Activated CD4-positive, alpha-beta T cell treated with anti-CD3 and anti-CD28 coated beads for 1 hour (primary cell): Measurements from ENCODE around the gene SPDYE4.

Source experiments
- DNase-seq: peaks from one replicate; pipeline ENCODE4 v3.0.0-alpha.2; 2020

The SPDYE4 gene

GRCh38 chr17:8736796-8737195 lies 21.6 kb downstream of the SPDYE4 start:
- DNase-seq = no peak

DNA sequence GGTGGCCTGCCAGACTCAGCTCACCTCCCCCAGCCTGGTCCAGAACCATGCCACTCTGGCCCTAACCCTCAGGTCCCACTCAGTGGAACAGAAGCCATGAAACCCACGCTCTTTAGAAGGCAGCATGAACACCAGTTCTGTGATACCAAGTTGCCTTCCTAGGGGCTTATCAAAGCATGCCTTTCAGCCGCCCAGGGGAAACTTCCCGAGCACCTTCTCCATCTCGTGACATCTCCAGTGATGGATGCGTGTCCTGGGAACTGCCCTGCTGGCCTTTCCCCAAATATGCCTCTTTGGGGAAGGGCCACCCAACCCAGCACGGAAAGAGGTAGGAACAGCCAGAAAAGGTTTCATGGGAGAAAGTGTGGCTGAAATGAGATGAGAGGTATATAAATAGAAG lies 22.0 kb downstream of the SPDYE4 start:
- no peak for DNase-seq

GRCh38 chr17:8735336-8735939 lies 22.9 kb downstream of the SPDYE4 start:
- no peak for DNase-seq

DNA sequence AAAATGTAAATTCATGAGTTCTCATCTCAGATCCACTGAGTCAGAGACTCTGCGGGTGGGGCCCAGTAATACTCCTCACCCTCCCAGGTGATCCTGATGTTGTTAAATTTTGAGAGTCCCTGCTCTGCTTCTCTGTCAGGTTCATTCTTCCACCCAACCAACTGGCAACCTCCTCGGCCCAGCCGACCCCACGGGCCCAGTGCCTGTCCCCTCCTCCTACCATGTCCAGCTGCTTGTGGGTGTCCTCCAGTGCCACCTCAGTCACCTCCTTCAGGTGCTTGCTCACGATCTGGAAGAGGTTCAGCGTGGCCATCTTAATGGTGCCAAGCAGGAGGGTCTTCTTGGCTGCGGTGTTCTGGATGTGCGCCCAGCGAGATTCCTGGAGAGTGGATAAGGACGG lies 23.5 kb downstream of the SPDYE4 start:
- DNase-seq = no peak

- DNase-seq = no peak
Measured at GRCh38 chr17:8732406-8733085, 25.8 kb downstream of the SPDYE4 start.

GRCh38 chr17:8729860-8730259 lies 28.5 kb downstream of the SPDYE4 start:
- DNase-seq = no peak

DNA sequence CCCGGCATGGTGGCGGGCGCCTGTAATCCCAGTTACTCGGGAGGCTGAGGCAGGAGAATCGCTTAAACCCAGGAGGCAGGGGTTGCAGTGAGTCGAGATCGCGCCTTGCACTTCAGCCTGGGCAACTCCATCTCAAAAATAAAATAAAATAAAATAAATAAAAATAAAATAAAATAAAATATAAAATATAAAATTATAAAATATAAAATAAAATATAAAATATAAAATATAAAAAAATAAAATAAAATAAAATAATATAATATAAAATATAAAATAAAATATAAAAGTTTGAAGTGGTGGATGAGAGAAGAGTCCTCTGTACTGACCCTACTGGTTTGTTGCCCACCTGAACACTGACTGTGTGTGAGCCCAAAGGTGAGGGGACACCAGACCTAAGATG lies 28.9 kb downstream of the SPDYE4 start:
- no peak for DNase-seq

DNA sequence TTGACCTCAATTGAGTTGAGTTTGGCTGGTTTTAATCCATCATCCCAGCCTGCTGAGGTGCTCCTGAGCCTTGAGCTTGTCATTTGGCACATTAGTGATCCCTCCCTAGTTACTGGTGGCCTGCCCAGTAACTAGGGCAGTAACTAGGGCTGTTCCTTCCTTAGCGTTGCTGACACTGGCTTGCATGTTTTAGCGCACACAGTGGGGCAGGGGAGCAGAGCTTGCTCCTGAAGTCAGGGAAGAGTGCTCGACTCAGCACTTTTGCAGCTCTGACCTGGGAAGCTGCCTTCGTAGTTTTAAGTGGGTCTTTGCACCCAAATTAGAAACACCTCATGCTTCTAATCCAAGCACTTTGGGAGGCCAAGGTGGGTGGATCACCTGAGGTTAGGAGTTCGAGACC lies 29.4 kb downstream of the SPDYE4 start:
- no peak for DNase-seq

DNA sequence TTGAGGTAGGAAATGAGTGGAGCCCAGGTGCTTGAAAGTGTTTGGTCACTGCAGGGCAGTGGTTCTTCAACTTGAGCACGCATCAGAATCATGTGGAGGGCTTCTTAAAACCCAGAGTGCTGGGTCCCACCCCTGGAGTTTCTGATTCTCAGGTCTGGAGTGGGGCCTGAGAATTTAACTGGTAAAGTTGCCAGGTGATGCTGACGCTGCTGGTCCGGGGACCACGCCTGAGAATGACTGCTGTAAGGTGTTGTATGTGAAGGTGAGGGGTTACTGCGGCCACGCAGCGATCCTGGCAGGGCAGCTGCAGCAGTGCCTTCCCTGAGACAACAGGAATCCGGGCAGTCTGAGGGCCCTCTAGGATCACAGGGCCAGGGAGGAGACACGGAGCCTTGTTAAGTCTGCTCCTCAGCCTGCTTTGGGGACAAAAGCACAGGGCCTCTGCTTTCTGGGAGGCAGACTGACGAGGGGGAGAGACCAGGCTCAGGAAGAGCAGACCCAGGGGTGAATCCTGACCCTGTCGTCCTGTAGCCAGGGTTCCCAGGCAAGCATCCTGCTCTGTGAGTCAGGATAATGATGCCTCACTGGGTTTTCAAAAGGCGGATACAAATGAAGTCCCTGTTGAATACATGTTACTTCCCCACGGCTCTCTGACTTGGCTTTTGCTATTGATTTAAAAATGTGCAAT lies 30.0 kb downstream of the SPDYE4 start:
- DNase-seq = no peak

DNA sequence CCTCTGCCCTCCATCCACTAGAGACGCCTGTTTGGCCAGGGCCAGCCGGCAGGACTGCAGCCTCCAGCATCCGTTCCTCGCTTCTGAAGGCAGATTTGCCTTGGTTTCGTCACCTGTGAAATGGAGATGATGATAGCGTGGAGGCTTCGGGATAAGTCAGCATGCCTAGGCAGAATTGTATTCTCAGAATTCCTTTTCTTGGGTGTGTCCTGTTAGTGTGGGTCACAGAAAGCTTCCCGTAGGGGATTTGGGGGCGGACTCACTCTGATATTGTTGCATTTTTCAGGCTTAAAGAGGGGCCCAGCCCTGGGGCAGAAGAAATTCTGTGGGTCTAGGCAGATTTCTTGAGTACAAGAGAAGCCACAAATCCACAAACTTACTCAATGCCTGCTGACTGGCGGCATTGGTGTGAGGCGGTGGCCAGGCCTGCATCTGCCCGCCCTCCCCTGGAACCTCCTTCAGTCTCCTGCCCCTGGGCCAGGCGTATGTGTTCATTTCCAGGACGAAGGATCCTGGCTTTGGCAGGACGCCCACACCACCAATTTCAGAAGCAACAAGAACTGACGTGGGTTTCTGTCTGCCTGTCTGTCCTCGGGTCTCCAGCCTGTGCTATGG lies 31.3 kb downstream of the SPDYE4 start:
- DNase-seq = no peak

- DNase-seq = no peak
Measured at GRCh38 chr17:8725881-8726876, 32.2 kb downstream of the SPDYE4 start.

GRCh38 chr17:8724451-8724850 lies 33.9 kb downstream of the SPDYE4 start:
- DNase-seq = no peak

GRCh38 chr17:8720596-8720995 lies 37.8 kb downstream of the SPDYE4 start:
- no peak for DNase-seq

- DNase-seq = no peak
Measured at GRCh38 chr17:8719291-8720246, 38.8 kb downstream of the SPDYE4 start.

DNA sequence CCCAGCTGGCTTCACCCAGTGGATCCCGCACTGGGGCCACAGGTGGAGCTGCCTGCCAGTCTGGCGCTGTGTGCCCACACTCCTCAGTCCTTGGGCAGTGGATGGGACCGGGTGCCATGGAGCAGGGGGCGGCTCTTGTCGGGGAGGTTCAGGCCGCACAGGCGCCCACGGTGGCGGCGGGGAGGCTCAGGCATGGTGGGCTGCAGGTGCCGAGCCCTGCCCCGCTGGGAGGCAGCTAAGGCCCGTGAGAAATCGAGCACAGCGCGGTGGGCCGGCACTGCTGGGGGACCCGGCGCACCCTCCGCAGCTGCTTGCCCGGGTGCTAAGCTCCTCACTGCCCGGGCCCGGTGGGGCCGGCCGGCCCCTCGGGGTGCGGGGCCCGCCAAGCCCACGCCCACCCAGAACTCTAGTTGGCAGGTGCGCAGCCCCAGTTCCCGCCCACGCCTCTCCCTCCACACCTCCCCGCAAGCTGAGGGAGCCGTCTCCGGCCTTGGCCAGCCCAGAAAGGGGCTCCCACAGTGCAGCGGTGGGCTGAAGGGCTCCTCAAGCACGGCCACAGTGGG lies 40.3 kb downstream of the SPDYE4 start:
- DNase-seq = no peak

DNA sequence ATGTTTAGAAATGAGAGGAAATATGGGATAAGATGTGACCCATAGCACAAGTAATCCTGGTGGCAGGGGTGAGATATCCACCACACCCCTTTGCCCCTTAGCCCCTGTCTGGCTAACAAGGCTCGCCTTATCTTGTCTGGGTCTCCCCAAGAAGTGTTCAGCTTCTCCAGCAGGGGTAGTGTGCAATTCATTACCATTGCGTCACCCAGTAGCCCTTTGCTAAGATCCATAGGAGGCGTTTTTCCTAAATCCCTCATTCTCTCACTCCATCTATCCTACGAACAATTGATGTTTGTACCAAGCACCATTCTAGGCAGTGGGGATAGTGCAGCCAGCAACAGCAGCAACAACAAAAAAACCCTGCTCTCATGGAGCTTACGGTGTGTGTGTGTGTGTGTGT lies 44.5 kb downstream of the SPDYE4 start:
- no peak for DNase-seq

- DNase-seq = no peak
Measured at GRCh38 chr17:8713315-8713714, 45.0 kb downstream of the SPDYE4 start.

GRCh38 chr17:8712698-8713097 lies 45.6 kb downstream of the SPDYE4 start:
- DNase-seq = no peak

- no peak for DNase-seq
Measured at GRCh38 chr17:8711291-8711690, 47.1 kb downstream of the SPDYE4 start.

- no peak for DNase-seq
Measured at GRCh38 chr17:8710813-8711212, 47.5 kb downstream of the SPDYE4 start.

GRCh38 chr17:8709006-8709405 lies 49.3 kb downstream of the SPDYE4 start:
- DNase-seq = no peak
